ENCODE data around the gene NDUFV1. TPM values are rescaled to one million over a fixed set of nuclear protein-coding genes. Genes with fewer than 3 reads are reported as not detected.

Gene NDUFV1
- total and polyA plus RNA-seq, 9 of the 15 experiments (the other 6 are each of a cell fraction or from before 2014, with no cell fraction given) = 10.8 to 423 (median 209) TPM

DNA sequence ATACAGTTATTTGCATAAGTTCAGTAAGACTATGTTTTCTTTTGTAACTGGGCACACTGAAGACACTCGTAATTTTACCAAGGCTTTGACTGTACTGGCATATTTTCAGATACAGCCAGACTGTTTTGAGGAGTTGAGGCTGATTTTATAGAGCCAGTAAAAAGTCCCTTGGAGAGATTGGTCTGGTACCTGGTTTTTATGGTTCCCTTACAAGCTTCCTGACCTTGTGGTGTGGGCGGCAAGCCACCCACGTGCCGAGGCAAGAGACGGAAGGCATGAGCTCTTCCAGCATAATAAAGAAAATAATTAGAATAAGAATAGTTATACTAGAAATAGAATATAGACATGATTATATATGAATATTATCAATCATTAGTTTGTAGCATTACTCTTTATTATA lies 34.4 kb upstream of the NDUFV1 start:
- no TSS peak for BruUV-seq (replicated peaks)
- Histone ChIP-seq H3K9me1 (ENCODE audit: control insufficient read depth, insufficient read depth, low read length) (no peaks in the 10 kb centered on the region), H3K79me2 (ENCODE audit: control insufficient read depth, insufficient read depth, low read length) (no peaks in the 10 kb centered on the region), H3K4me3 (no peak overlapping the region), H3K4me1 (replicated peaks in 1 of 2; ENCODE audit: control insufficient read depth in 2 of 2, insufficient read depth in 2 of 2, low read length in 2 of 2) (peaks cover 15% of the 10 kb centered on the region in 2 experiments; a peak in 4 of 5 replicates), H3K4me2 (ENCODE audit: insufficient read depth, low read length) (no peak overlapping the region), H3K9me3 (replicated peaks; ENCODE audit: control insufficient read depth, insufficient read depth, low read depth, low read length) (no peaks in the 10 kb centered on the region), H2AFZ (ENCODE audit: low read depth, low read length) (peak overlapping the region; percentile 64; the same call in 1 of the 2 replicates), H3K36me3 (ENCODE audit: control insufficient read depth, insufficient read depth, low read length) (no peaks in the 10 kb centered on the region), H3K9ac (ENCODE audit: insufficient read depth in 1 of 2, low read depth in 2 of 2, low read length in 2 of 2) (no peak overlapping the region), H3K27me3 (ENCODE audit: control insufficient read depth in 2 of 2, insufficient read depth in 2 of 2, low read length in 2 of 2) (no peaks in the 10 kb centered on the region), H3K27ac (ENCODE audit: extremely low read depth, low read depth, low read length) (no peak overlapping the region), H4K20me1 (replicated peaks; ENCODE audit: control insufficient read depth, insufficient read depth, low read length) (no peaks in the 10 kb centered on the region)
- ChIA-PET POLR2A (interaction anchor here (0.6 to 2.5 kb wide), 3 partner anchors 11 to 161 kb away, joined by 3 to 20 read pairs (median 3); partner anchors contain the start of gene GSTP1), CTCF (ENCODE audit: low intra/inter-chr PET ratio) (interaction anchor here (0.6 kb wide), 2 partner anchors 39 to 158 kb away, joined by 4 to 7 read pairs; no protein-coding TSS in a partner anchor)
- in situ Hi-C loops (cut with MboI) = loop anchor here (5.0 kb wide), 1 partner anchor 80 kb away; the partner anchor contains the start of gene ACY3
- DNase-seq (ENCODE audit: extremely low read depth in 1 of 4, low spot score in 3 of 4) (no peak), FAIRE-seq (no peak), ATAC-seq (no peak)
- intact Hi-C loops (cut with micrococcal nuclease) = loop anchor here (2.0 to 5.0 kb wide), 2 partner anchors 35 to 56 kb away; partner anchors contain the start of genes NDUFV1 and NUDT8
- WGBS (ENCODE audit: insufficient coverage, low coverage, missing lambda C conversion rate) = 7% methylated on average over 5 of the region's 5 CpGs
- TF ChIP-seq, protein P1, sequence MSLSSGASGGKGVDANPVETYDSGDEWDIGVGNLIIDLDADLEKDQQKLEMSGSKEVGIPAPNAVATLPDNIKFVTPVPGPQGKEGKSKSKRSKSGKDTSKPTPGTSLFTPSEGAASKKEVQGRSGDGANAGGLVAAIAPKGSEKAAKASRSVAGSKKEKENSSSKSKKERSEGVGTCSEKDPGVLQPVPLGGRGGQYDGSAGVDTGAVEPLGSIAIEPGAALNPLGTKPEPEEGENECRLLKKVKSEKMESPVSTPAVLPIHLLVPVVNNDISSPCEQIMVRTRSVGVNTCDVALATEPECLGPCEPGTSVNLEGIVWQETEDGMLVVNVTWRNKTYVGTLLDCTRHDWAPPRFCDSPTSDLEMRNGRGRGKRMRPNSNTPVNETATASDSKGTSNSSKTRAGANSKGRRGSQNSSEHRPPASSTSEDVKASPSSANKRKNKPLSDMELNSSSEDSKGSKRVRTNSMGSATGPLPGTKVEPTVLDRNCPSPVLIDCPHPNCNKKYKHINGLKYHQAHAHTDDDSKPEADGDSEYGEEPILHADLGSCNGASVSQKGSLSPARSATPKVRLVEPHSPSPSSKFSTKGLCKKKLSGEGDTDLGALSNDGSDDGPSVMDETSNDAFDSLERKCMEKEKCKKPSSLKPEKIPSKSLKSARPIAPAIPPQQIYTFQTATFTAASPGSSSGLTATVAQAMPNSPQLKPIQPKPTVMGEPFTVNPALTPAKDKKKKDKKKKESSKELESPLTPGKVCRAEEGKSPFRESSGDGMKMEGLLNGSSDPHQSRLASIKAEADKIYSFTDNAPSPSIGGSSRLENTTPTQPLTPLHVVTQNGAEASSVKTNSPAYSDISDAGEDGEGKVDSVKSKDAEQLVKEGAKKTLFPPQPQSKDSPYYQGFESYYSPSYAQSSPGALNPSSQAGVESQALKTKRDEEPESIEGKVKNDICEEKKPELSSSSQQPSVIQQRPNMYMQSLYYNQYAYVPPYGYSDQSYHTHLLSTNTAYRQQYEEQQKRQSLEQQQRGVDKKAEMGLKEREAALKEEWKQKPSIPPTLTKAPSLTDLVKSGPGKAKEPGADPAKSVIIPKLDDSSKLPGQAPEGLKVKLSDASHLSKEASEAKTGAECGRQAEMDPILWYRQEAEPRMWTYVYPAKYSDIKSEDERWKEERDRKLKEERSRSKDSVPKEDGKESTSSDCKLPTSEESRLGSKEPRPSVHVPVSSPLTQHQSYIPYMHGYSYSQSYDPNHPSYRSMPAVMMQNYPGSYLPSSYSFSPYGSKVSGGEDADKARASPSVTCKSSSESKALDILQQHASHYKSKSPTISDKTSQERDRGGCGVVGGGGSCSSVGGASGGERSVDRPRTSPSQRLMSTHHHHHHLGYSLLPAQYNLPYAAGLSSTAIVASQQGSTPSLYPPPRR (CRISPR knock-in tag; IDR thresholded peaks at IDR 0.05; ENCODE audit: borderline replicate concordance) = 0 out of 2 replicates have a peak, but pooled peaks have one; percentile 38
- TF ChIP-seq, protein P2, sequence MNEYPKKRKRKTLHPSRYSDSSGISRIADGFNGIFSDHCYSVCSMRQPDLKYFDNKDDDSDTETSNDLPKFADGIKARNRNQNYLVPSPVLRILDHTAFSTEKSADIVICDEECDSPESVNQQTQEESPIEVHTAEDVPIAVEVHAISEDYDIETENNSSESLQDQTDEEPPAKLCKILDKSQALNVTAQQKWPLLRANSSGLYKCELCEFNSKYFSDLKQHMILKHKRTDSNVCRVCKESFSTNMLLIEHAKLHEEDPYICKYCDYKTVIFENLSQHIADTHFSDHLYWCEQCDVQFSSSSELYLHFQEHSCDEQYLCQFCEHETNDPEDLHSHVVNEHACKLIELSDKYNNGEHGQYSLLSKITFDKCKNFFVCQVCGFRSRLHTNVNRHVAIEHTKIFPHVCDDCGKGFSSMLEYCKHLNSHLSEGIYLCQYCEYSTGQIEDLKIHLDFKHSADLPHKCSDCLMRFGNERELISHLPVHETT (CRISPR knock-in tag; conservative IDR thresholded peaks at IDR 0.05 in 1 of 2, IDR thresholded peaks at IDR 0.05 in 1 of 2) = no peak
- TF ChIP-seq UBTF (IDR thresholded peaks at IDR 0.05; ENCODE audit: borderline replicate concordance in 1 of 2, low read depth in 2 of 2, low read length in 2 of 2) (no peak), E2F6 (IDR thresholded peaks at IDR 0.05; ENCODE audit: borderline replicate concordance in 1 of 2, extremely low read depth in 1 of 2, insufficient read depth in 1 of 2, insufficient read length in 1 of 2, low read depth in 1 of 2, low read length in 1 of 2, poor library complexity in 1 of 2, severe bottlenecking in 1 of 2) (peak in 1 of 2 experiments; percentile 55), HEY1 (CRISPR knock-in tag; IDR thresholded peaks at IDR 0.05; ENCODE audit: borderline replicate concordance) (no peak), PCBP1 (IDR thresholded peaks at IDR 0.05; ENCODE audit: low read depth, low read length, poor library complexity, severe bottlenecking) (no peak)
